Effector CD8-positive, alpha-beta T cell (primary cell): ENCODE results near the gene NCK1.
"Not testable (repeated sequence)": the region's sequence is repeated elsewhere in the genome, so short reads cannot be mapped to it uniquely, and the experiment has no call there.

ENCODE experiments used
- DNase-seq: peaks from one replicate; lab custom pipeline; 2025; lab: John Stamatoyannopoulos, UW

NCK1 gene

GRCh38 chr3:136949146-136949545 is 87.1 kb downstream of the NCK1 start:
- no peak for DNase-seq

DNA sequence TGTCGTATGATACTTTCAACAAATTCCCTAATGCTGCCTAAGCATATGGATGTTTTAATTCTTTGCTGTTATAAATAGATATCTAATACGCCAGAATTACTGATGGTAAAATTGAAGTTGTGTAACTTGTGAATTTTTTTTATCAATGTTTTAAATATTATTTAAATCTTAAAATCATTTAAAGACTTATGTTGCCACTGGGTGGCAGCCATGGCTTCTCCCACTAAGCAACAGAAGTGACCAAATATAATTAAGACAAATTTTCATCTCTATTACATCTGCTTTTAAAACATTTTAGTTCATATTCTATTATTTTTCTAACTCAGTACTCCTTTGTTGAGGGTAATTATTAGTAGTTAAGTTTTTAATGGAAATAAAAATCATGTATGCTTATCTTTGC is 87.7 kb downstream of the NCK1 start:
- DNase-seq, result no peak

- no peak for DNase-seq
Measured at GRCh38 chr3:136950623-136951022, 88.6 kb downstream of the NCK1 start.

- DNase-seq, result no peak
Measured at GRCh38 chr3:136952292-136952691, 90.3 kb downstream of the NCK1 start.

DNA sequence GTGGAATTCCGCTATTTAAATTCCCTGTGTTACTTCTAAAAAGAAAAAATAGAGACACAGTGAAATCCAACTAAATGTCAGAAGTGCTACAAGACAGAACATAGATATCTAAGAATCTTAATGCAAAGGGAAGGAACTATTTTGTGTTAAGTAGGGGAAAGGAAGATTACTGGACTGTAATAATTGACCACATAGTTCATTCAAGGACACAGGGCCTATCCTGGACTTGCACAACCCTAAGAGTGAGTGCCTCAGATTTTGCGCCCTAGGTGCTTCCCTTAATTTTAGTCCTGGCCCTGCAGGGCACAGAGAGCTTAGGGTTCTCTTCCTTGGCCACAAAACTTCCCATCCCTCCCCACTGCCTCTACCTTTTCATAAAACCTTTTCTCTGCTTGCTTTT is 92.2 kb downstream of the NCK1 start:
- no peak for DNase-seq

GRCh38 chr3:136954980-136955780 is 93.2 kb downstream of the NCK1 start:
- DNase-seq, result no peak

GRCh38 chr3:136955813-136956212 is 93.8 kb downstream of the NCK1 start:
- DNase-seq, result no peak

GRCh38 chr3:136956971-136957370 is 95.0 kb downstream of the NCK1 start:
- DNase-seq, result no peak

DNA sequence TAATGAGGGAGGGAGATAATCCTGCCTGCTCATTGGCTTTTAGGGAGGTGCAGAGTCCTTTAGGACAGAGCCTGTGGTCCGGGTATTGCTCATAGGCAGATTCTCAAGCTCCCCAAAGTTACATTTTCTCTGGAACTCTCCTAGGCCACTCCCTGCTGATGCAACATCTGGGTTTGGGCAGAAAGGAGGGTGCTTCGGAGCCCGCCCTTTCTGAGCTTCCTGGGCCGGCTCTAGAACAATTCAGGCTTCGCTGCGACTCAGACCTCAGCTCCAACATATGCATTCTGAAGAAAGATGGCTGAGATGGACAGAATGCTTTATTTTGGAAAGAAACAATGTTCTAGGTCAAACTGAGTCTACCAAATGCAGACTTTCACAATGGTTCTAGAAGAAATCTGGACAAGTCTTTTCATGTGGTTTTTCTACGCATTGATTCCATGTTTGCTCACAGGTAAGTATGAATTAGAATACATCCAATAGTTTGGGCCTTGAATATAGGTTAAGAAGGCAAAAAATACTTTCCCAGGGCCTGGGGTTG is 95.8 kb downstream of the NCK1 start, which contains the start of gene IL20RB:
Gene IL20RB (plus strand): TSS at position 233 of the 538 bp plus-strand sequence. CDS start 131 bp downstream, at position 364.
- no peak for DNase-seq

GRCh38 chr3:136958939-136959338 is 96.9 kb downstream of the NCK1 start:
- no peak for DNase-seq

GRCh38 chr3:136959599-136959998 is 97.6 kb downstream of the NCK1 start:
- no peak for DNase-seq

GRCh38 chr3:136960838-136961836 is 99.1 kb downstream of the NCK1 start:
- no peak for DNase-seq

- no peak for DNase-seq
Measured at GRCh38 chr3:136962927-136963326, 100.9 kb downstream of the NCK1 start.

GRCh38 chr3:136969539-136969938 is 107.5 kb downstream of the NCK1 start:
- DNase-seq, result not testable (repeated sequence)

DNA sequence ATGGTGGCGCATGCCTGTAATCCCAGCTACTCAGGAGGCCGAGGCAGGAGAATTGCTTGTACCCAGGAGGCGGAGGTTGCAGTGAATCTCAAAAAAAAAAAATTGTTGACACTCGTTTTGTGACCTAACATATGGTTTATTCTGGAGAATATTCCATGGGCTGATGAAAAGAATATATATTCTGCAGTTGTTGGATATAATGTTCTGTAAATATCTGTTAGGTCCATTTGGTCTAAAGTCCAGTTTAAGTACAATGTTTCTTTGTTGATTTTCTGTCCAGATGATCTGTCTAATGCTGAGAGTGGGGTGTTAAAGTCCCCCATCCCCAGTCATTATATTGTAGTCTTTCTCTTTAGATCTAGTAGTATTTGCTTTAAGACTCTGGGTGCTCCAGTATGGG is 111.3 kb downstream of the NCK1 start:
- no peak for DNase-seq

- DNase-seq, result no peak
Measured at GRCh38 chr3:136974670-136975069, 112.7 kb downstream of the NCK1 start.

DNA sequence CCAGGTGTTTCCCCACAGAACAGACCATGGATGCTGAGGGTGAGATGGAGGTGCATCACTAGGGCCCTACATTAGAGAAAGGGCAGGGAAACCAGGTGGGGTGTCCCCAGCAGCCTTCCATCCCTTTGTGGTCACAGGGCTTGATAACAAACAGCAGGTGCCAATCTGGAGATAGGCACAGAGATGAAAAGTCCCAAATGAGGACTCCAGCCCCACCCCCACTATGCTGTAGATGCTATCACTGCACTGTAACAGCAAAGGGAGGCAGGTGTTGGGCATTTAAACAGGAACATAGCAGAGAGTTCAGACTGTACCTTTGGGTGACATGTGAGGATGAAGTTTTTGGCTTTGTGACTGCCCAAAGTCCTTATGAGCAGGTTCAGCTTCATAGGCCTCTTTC is 117.2 kb downstream of the NCK1 start:
- no peak for DNase-seq

DNA sequence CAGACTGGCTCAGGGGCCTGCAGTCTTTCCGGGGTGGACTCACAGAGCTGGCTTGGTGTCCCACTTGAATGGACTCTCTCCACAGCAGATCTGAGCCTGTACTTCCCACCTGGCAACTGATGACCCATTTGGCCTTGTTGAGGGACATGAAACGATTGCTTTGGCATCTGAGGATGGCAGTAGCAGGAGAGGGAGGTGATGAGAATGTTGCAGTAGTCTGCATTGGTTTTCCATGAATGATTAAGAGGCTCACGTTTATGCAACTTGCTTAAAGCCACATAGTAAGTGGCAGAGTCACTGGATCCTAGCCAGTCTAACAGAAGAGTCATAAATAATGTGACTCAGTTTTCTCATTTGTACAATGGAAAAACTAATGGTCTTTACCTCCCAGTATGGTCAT is 117.7 kb downstream of the NCK1 start:
- no peak for DNase-seq

- no peak for DNase-seq
Measured at GRCh38 chr3:136982033-136982432, 120.0 kb downstream of the NCK1 start.

- DNase-seq, result no peak
Measured at GRCh38 chr3:136982520-136983138, 120.6 kb downstream of the NCK1 start.

- no peak for DNase-seq
Measured at GRCh38 chr3:136984837-136985236, 122.8 kb downstream of the NCK1 start.

GRCh38 chr3:136987398-136987980 is 125.5 kb downstream of the NCK1 start:
- DNase-seq, result not testable (repeated sequence)
